GM18861 (cell line): ENCODE measurements around the gene HAO2.
"Not testable (repeated sequence)": the region's sequence is repeated elsewhere in the genome, so short reads cannot be mapped to it uniquely, and the experiment has no call there.

Experiments
- ATAC-seq: cut with Tn5 transposase; IDR thresholded peaks from one replicate; pipeline ENCODE4 v1.9.1; 2021; ENCODE audit not compliant: unreplicated experiment

Gene HAO2

GRCh38 chr1:119341372-119341947 is 27.1 kb upstream of the HAO2 start:
- ATAC-seq, result no peak

GRCh38 chr1:119345398-119345797 is 23.2 kb upstream of the HAO2 start:
- no peak for ATAC-seq

- ATAC-seq, result peak; percentile 70
Observed at GRCh38 chr1:119347858-119348257, 20.7 kb upstream of the HAO2 start.

- ATAC-seq, result no peak
Observed at GRCh38 chr1:119348941-119349340, 19.6 kb upstream of the HAO2 start.

- not testable (repeated sequence) for ATAC-seq
Observed at GRCh38 chr1:119350866-119351265, 17.7 kb upstream of the HAO2 start.

- ATAC-seq, result no peak
Observed at GRCh38 chr1:119351997-119352396, 16.6 kb upstream of the HAO2 start.

DNA sequence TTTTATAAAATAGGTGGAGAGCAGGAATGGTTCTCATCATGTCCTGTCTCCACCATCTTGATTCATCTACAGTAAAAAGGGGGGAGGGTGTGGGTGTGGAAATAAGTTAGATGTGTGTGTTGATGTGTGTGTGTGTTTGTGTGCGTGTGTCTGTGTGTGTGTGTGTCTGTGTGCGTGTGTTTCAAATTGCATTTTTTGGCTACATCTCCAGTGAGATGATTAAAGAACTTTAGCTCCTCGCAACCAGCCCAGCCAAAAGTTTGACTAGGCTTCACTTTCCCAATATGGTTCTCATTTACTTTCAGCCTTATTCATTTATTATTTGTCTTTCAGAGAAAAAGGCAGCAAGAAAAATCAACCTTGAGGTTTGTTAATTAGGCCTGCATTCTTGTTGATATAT is 14.7 kb upstream of the HAO2 start:
- no peak for ATAC-seq

GRCh38 chr1:119358636-119359035 is 9.9 kb upstream of the HAO2 start:
- no peak for ATAC-seq

GRCh38 chr1:119359730-119360129 is 8.9 kb upstream of the HAO2 start:
- ATAC-seq, result no peak

- ATAC-seq, result no peak
Observed at GRCh38 chr1:119361205-119361604, 7.4 kb upstream of the HAO2 start.

DNA sequence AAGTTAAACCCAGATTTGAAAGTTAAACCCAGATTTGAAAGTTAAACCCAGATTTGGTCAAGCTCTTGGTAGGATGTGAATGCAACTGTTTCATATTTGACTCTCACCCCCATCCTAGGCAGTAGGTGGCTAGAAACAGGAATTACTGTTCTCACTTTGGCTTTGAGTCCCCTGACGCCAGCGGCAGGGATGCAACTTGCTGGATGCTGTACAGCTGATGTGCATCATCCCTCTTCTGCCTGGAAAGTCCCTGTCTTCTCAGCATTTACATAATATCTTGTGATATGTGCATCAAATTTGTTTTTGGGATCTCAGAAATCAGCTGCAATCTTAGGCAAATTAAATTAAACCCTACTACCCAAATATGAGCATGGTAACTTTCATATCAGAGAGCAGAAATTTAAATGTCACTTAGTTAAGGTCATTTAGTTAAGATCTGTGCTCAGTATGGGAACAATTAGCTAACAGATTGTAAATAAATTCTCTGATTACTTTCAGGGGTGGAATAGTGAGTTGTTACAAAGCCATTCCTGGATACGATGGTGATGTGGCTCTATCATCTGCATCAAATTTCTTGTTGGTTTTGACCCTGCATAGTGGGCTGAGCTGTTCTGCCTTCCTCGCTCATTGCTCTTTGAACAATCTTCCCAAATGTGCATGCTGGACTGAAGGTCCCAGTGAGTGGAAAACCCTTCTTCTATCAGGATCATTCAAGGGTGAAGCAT is 6.8 kb upstream of the HAO2 start:
- no peak for ATAC-seq

- ATAC-seq, result no peak
Observed at GRCh38 chr1:119363162-119363561, 5.4 kb upstream of the HAO2 start.

GRCh38 chr1:119364640-119365039 is 3.9 kb upstream of the HAO2 start:
- no peak for ATAC-seq

DNA sequence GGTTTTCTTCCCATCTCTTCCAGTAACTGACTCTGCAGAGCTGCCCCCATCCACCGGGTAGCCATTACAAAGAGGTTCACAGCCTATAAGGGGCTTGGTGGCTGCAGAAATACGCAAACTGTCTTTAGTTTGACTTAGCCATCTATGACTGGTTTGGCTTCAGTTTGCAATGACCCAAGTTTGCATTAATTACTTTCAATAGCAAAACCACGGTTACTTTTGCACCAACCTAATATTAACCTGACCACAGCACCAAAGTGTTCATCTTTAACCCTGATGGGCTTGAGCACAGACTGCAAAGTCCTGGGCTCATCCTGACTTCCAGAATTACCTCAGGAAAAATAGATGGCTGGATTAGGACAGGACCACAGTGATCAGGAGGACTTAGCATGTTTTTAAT is 2.2 kb upstream of the HAO2 start:
- ATAC-seq, result peak; percentile 66

DNA sequence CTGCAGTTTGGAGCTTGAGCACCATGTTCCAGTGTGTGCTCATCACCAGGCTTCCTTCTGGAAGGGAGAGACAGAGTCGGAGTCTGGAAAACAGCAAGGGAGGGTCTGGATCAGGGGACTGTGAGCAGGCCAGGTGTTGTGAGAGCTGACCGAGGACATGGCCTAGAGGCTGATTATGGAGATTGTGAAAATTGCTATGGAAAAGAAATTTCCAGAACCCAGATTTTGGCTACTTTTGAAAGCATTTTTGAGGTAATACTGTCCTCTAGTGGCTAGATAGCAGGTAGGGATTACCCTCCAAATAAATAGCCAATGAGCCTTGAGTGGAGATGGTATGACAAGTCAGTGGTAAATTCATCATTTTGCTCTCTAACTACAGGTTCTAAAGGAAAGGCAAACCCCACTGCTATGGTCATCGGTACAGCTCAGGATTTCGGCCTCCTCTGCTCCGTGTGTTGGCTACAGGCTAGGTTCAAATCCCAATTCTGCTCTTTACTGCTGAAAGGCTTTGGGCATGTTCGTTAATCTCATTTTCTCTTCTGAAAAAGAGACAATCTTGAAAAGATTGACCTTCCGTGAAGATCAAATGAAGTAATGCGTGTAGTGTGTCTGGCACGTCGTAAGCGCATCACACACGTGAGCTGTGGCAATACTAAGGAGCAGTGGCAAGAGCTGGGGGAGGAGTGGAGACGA is 1.0 kb upstream of the HAO2 start:
- no peak for ATAC-seq

- ATAC-seq, result no peak
Observed at GRCh38 chr1:119370748-119371147, 2.2 kb downstream of the HAO2 start.

DNA sequence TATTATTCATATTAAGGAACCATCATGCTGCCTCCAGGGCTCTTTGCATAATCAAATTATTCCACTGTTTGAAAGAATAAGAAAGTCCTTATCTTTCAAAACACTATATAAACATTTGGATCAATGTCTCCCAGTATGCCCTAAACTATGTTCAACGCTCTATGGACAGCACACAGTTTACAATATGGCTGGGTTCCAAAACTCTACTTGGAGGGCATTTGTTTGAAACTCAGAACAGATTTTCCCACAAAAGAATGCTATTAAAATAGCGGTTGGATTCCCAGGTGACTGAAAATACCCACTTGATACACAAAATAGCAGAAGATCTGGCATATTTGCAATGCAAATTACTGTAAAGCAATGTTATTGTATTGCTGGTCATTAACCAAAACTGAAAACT is 3.2 kb downstream of the HAO2 start:
- ATAC-seq, result no peak

- ATAC-seq, result peak; percentile 46
Observed at GRCh38 chr1:119372503-119373086, 4.0 kb downstream of the HAO2 start.

DNA sequence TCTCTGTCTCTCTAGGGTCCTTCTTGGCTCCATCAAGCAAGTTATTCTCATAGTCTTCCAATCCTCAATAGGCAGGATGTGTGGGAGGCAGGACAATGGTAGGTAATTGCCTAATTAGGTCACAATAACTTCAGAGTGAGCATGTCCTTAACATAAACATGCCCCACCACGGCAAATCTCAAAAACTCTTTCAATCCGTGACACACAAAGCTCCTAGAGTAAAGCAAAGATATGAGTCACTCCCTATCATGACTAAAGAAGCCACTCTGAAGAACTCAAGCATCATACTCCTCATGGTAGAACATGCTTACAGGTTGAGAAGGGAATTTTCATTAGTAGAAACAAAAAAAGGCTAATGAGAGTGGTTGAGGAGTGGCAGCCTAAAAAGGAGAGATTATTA is 4.9 kb downstream of the HAO2 start:
- ATAC-seq, result no peak

DNA sequence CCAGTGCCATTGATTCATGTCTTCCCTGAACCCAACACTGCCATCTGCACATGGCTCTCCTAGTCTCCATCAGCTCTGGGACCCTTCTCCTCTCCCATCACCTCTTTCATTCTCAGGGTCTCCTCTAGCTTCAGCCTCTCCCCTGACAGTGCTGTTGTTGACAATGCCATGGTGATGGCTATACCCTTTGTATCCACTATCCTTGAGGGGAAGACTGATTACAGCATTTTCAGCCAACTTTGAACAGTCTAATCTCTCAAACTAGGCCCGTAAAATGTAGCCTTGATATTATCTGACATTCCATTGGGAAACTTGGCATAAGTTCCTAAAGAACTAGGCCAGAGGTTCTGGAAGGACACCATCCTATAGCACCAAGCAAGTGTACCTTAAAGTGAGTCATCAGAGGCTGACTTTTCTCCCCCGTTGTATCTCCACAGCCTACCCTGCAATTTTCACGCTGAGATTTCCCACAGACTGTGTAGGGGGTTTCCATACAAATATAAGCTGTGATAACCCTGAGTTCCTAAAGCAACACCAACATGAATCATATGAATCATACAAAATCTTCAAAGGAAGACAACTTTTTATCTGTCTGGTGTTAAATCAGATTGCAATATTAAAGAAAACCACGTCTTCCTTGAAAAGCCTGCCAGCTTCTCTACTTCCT is 5.8 kb downstream of the HAO2 start:
- no peak for ATAC-seq

GRCh38 chr1:119375366-119375765 is 6.8 kb downstream of the HAO2 start:
- ATAC-seq, result no peak
